Fibroblast of skin of left quadriceps (primary cell): ENCODE results near the gene SMIM43.
A peak's percentile ranks its signal among the peaks of the same experiment; 100 is the strongest.

Experiments
- DNase-seq, 2 experiments: peaks; one replicate each; pipeline ENCODE4 v3.0.0-alpha.2; 2013; ENCODE audit warnings: low read depth in 2 of 2

SMIM43 gene

GRCh38 chr4:121764702-121765367 lies at the start of gene SMIM43:
TSS of gene SMIM43 (minus strand) at chr4:121765164. CDS start at chr4:121765105, 59 bp downstream.
- DNase-seq = no peak

- DNase-seq = no peak
Measured at GRCh38 chr4:121814756-121815155, 49.8 kb upstream of the SMIM43 start.

- no peak for DNase-seq
Measured at GRCh38 chr4:121811122-121811521, 46.2 kb upstream of the SMIM43 start.

- no peak for DNase-seq
Measured at GRCh38 chr4:121806411-121806810, 41.4 kb upstream of the SMIM43 start.

- DNase-seq = no peak
Measured at GRCh38 chr4:121801715-121802075, 36.7 kb upstream of the SMIM43 start.

- peak; percentile 92 for DNase-seq
Measured at GRCh38 chr4:121800961-121801714, 36.2 kb upstream of the SMIM43 start, which contains the start of gene EXOSC9. TSS of gene EXOSC9 (plus strand) at chr4:121801323. CDS start at chr4:121801425, 102 bp downstream.

GRCh38 chr4:121800638-121800960 lies 35.6 kb upstream of the SMIM43 start:
- DNase-seq = no peak

GRCh38 chr4:121799867-121800501 lies 35.0 kb upstream of the SMIM43 start:
- DNase-seq = no peak

GRCh38 chr4:121799208-121799823 lies 34.4 kb upstream of the SMIM43 start:
- DNase-seq = no peak

- DNase-seq = peak in 1 of 2 experiments; percentile 34
Measured at GRCh38 chr4:121796283-121796682, 31.3 kb upstream of the SMIM43 start.

- no peak for DNase-seq
Measured at GRCh38 chr4:121794505-121795188, 29.7 kb upstream of the SMIM43 start.

GRCh38 chr4:121792966-121793365 lies 28.0 kb upstream of the SMIM43 start:
- no peak for DNase-seq

- peak; percentile 69 to 72 for DNase-seq
Measured at GRCh38 chr4:121791481-121791880, 26.5 kb upstream of the SMIM43 start.

GRCh38 chr4:121790976-121791375 lies 26.0 kb upstream of the SMIM43 start:
- no peak for DNase-seq

GRCh38 chr4:121789960-121790829 lies 25.2 kb upstream of the SMIM43 start:
- peak; percentile 83 to 84 for DNase-seq

GRCh38 chr4:121789455-121789854 lies 24.5 kb upstream of the SMIM43 start:
- peak in 1 of 2 experiments; percentile 43 for DNase-seq

GRCh38 chr4:121788896-121789295 lies 23.9 kb upstream of the SMIM43 start:
- no peak for DNase-seq

GRCh38 chr4:121786221-121786620 lies 21.3 kb upstream of the SMIM43 start:
- DNase-seq = no peak

- no peak for DNase-seq
Measured at GRCh38 chr4:121785479-121785878, 20.5 kb upstream of the SMIM43 start.

- DNase-seq = peak; percentile 95 to 96
Measured at GRCh38 chr4:121784975-121785374, 20.0 kb upstream of the SMIM43 start.

GRCh38 chr4:121784401-121784800 lies 19.4 kb upstream of the SMIM43 start:
- DNase-seq = no peak
